GM18870 (cell line): ENCODE data around the gene KLK14.

Source experiments
- ATAC-seq: cut with Tn5 transposase; IDR thresholded peaks from one replicate; pipeline ENCODE4 v1.9.1; 2021; ENCODE audit warnings: moderate library complexity; ENCODE audit not compliant: unreplicated experiment

KLK14 gene

DNA sequence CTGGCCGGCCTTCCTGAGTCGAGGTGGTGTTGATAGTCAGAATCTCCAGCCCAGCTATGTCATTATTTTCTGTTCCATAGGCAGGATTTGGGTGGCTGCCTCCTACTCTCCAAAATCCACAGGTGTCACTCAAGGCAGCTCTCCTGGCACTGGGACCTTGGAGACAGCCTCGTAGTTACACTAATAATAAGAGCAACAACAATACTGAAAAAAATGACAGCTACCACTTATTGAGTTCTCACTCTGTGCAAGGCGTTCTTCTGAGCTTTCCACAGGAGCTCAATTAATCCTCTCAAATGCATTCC lies 35.7 kb downstream of the KLK14 start:
- no peak for ATAC-seq

DNA sequence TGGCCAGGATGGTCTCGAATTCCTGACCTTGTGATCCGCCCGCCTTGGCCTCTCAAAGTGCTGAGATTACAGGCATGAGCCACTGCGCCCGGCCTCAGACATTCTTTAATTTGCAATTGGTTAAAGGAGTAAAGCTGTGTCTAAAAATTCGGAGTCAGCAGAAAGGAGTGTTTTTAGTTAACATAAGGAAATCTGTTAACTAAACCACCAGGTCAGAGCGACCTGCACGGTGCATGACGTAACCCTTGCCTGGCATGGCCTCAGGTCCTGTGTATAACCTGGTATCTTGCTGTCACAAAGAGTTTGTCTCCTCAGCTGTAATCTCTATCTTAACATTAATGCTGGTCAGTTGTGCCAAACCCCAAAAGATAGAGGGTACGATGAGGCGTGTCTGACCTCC lies 38.4 kb downstream of the KLK14 start:
- ATAC-seq, result no peak

DNA sequence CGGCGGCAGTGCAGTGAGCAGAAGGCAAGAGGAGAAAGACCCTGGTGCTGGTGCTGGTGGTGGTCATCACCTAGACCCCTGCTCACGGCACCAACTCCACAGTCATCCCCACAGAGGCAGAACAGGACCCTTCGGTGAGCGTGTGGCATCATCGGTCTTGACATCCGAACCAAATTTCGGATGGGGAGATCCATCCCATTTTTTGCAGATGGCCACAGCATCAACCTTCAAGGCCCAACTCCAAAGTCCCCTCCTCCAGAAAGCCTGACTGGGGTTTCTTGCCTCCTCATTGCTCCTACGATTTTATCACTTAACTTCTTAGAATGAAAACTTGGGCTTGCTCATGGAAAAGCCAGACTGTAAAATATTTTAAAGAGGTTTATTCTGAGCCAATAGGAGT lies 39.2 kb downstream of the KLK14 start:
- ATAC-seq, result no peak

DNA sequence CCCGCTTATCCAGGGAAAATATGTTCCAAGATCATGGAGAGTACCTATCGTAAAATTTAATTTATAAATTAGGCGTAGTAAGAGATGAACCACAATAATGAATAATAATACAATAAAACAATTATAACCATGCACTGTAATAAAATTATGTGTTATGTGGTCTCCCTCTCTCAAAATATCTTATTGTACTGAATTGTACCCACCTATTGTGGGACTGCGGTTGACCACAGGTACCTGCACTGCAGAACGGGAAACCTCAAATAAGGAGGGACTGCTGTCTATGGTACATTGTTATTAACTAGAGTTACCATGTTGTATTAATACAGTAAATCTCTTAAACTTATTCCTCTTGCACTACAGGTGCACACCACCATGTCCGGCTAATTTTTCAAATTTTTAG lies 42.5 kb downstream of the KLK14 start:
- no peak for ATAC-seq

DNA sequence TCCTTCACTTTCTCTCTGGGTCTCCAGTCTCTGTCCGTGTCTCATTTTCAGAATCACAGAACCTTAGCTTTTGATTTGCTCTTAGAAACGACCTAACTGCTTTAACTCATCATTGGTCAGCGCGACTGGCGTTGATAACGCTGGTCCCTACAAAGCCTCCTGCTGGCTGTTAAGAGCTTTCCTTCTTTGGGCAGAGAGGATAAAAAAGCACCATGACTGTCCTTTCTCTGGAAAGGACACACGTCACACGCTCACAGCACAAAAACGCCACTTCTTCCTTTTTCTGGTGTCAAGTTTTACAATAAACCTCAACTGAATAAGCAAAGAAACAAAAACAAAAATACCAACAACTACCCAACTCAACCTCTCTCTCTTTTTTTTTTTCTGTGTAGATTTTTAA lies 46.2 kb downstream of the KLK14 start:
- no peak for ATAC-seq

DNA sequence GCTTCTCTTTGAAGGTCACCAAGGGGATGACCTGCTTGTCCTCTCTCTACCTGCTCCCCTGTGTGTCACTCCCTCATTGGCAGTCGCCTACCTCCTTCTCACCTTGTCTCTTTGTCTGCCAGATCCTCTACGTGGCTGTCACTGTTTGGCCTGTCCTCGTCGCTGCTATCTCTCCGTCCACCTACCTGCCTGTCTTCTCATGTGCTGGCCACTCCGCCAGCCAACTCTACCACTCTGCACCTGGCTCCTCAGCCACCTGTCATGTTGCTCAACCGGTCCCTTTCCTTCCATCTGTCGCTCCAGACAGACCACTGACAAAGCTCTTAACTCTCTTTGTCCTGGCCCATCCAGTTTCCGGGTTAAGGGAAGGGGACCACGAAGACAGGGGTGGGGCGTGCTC lies 48.0 kb downstream of the KLK14 start, which contains the start of gene KLK12:
Gene KLK12, minus strand, starts transcription at position 299 of the 400 bp plus-strand sequence. CDS start 381 bp downstream, outside the sequence.
- ATAC-seq, result no peak

DNA sequence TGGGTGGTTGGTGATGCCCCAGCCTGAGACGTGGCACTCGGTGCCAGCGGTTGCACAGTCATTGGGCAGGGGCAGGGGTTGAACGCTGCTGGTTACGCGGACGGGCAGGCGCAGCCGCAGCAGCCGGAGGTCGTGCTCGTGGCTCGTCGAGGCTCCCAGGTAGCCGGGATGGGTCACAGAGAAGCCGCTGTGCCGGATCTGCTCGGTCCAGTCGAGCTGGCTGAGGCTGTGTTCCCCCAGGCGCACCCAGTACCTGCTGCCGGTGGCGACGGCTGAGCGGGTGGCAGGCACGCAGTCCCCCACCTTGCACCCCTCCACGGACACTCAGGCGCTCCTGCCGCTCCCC lies 50.8 kb downstream of the KLK14 start:
- ATAC-seq, result no peak

DNA sequence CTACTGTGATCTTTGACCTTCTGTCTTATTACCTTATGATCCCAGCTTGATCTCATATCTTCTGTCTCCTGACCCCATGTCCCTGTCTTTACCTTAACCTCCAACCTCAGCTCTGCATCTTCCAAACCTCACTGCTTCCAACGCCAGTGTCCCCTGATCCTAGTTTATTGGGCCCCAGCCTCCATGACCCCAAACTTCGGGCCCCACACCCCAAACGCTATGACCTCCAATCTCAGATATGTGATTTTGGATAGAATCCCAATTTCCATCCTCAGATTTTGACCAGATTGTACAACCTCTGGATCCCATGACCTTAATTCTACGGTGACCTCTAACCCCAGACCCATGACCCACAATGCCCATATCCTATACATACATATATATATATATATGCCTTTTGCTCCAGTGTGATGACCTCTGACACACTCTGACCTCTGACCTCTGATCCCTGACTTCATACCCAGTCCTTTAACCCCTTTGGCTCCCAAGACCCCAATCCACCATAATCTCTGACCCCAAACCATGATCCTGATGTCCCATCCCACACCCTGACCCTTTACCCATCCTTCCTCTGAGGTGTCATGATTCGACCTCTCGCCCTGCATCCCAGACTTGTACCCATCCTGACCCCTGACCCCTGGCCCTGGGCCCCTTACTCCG lies 51.3 kb downstream of the KLK14 start:
- ATAC-seq, result no peak

DNA sequence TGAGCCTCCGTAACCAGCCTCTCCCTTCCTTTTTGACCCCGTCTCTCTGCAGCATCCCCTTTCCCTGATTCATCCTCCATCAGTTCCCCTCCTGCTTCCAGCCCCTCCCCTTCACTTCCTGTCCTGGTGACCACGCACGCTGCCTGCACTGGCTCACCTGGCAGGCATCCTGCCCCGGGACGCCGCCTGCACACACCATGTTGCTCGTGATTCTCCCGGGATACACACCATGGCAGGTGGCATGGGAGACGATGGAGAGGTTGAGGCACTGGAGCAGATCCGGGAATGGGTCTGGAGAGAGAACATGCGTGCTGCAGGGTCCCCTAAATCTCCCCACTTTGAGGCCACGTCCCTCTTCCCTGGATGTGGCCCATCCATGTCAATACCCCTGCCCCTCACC lies 52.1 kb downstream of the KLK14 start:
- ATAC-seq, result no peak

DNA sequence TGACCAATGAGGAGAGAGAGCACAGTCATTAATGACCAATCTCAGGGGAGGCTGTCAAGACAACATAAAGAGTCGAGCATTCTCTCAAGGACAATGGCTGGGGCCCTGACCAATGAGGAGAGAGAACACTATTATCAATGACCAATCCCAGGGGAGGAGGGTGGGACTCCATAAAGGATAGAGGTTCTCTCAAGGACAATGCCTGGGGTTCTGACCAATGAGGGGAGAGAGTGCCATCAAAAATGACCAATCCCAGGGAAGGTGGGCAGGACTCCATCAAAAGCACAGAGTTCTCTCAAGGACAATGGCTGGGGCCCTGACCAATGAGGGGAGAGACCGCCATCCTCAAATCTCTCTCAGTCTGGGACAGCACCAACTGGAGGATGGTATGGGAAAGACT lies 53.0 kb downstream of the KLK14 start:
- ATAC-seq, result no peak
